ENCODE measurements around the gene ST3GAL2. TPM values are rescaled to one million over a fixed set of nuclear protein-coding genes. Genes with fewer than 3 reads are reported as not detected.

The ST3GAL2 gene
- total and polyA plus RNA-seq, 2 donors (not counting 3 experiments of a cell fraction or from before 2014, with no cell fraction given): 23.0 to 50.4 TPM

GRCh38 chr16:70419384-70420327 lies 19.2 kb downstream of the ST3GAL2 start:
- Histone ChIP-seq H3K27me3 (ENCODE audit: control insufficient read depth in 2 of 2, insufficient read depth in 2 of 2, low read length in 2 of 2) (no peaks in the 10 kb centered on the region), H3K9ac (replicated peaks; ENCODE audit: extremely low read depth, insufficient read depth, low read length) (no peak overlapping the region), H3K4me1 (ENCODE audit: control insufficient read depth, extremely low read depth, insufficient read depth, low read length) (peaks cover 21% of the 10 kb centered on the region), H3K4me2 (ENCODE audit: insufficient read depth, low read length) (no peak overlapping the region), H4K20me1 (replicated peaks; ENCODE audit: control insufficient read depth, extremely low read depth, insufficient read depth, low read length) (no peaks in the 10 kb centered on the region), H3K4me3 (replicated peaks in 1 of 3; ENCODE audit: insufficient read depth in 1 of 3, low read depth in 1 of 3, low read length in 3 of 3) (no peak overlapping the region), H2AFZ (ENCODE audit: low read depth, low read length) (no peak overlapping the region), H3K27ac (ENCODE audit: insufficient read depth, low read depth, low read length) (no peak overlapping the region), H3K79me2 (ENCODE audit: control insufficient read depth, insufficient read depth, low read length) (peaks cover 37% of the 10 kb centered on the region), H3K36me3 (ENCODE audit: control insufficient read depth in 2 of 2, extremely low read depth in 1 of 2, insufficient read depth in 2 of 2, low read length in 2 of 2) (peaks cover 0 to 8% of the 10 kb centered on the region in 2 experiments), H3K9me3 (replicated peaks; ENCODE audit: control insufficient read depth, insufficient read depth, low read length) (no peaks in the 10 kb centered on the region), H3K9me1 (replicated peaks; ENCODE audit: control insufficient read depth, extremely low read depth, insufficient read depth, low read length) (no peaks in the 10 kb centered on the region)
- no TSS peak for BruUV-seq (replicated peaks)
- TF ChIP-seq GATA2 (IDR thresholded peaks at IDR 0.05; ENCODE audit: insufficient read depth, insufficient read length, low read depth, low read length): no peak
- no peak for TF ChIP-seq POLR2AphosphoS5 (IDR thresholded peaks at IDR 0.05; ENCODE audit: insufficient read depth, low read depth, low read length)
- no peak for TF ChIP-seq MYC (IDR thresholded peaks at IDR 0.05; ENCODE audit: low read depth, low read length)
- TF ChIP-seq POLR2A (IDR thresholded peaks at IDR 0.05; ENCODE audit: low read depth, low read length): no peak
- TF ChIP-seq MAX (IDR thresholded peaks at IDR 0.05; ENCODE audit: insufficient read depth, insufficient read length): no peak
- no peak for TF ChIP-seq CTCF (IDR thresholded peaks at IDR 0.05; ENCODE audit: extremely low read depth in 1 of 2, insufficient read depth in 1 of 2, low read depth in 1 of 2, low read length in 2 of 2)
- TF ChIP-seq FOS (IDR thresholded peaks at IDR 0.05; ENCODE audit: borderline replicate concordance, insufficient read depth, low read length): no peak
- TF ChIP-seq JUN (IDR thresholded peaks at IDR 0.05; ENCODE audit: borderline replicate concordance, insufficient read depth, insufficient read length, low read depth): no peak
- TF ChIP-seq EZH2 (IDR thresholded peaks at IDR 0.05; ENCODE audit: borderline replicate concordance, low read depth, low read length, severe bottlenecking): no peak
- POLR2A ChIA-PET: interaction anchor here (0.7 kb wide), 1 partner anchor 8 kb away, joined by 3 read pairs; no protein-coding TSS in a partner anchor
- dilution Hi-C loops (cut with MboI; ENCODE audit: extremely low pct_ligation_motif_present, low sequenced_read_pairs) (no loop called here), intact Hi-C loops (cut with micrococcal nuclease) (no loop called here)
- CTCF ChIA-PET: interaction anchor here (0.8 to 1.0 kb wide), 2 partner anchors 9 to 18 kb away, joined by 3 to 4 read pairs; no protein-coding TSS in a partner anchor
- FAIRE-seq (peak; percentile 40), DNase-seq (ENCODE audit: low read depth, low spot score) (no peak)

Measured in endothelial cell of umbilical vein (primary cell).